ENCODE measurements around the gene FNIP1.

FNIP1 gene

GRCh38 chr5:131765261-131765660 lies 31.6 kb downstream of the FNIP1 start:
- Histone ChIP-seq H3K27me3 (ENCODE audit: insufficient read depth, low read length) (no peaks in the 10 kb centered on the region), H3K4me1 (ENCODE audit: insufficient read depth, low read length) (no peaks in the 10 kb centered on the region), H3K4me3 (ENCODE audit: low read length) (no peak overlapping the region), H3K27ac (ENCODE audit: low read length) (no peak overlapping the region), H3K36me3 (ENCODE audit: insufficient read depth, low read depth, low read length) (0 out of 2 replicates have a peak, but pooled peaks cover 4% of the 10 kb centered on the region), H3K9ac (ENCODE audit: low read depth, low read length) (no peak overlapping the region), H3K9me3 (ENCODE audit: insufficient read depth, low read depth, low read length) (no peaks in the 10 kb centered on the region)

- Histone ChIP-seq H3K36me3 (ENCODE audit: insufficient read depth, low read depth, low read length) (0 out of 2 replicates have a peak, but pooled peaks cover 4% of the 10 kb centered on the region), H3K27me3 (ENCODE audit: insufficient read depth, low read length) (no peaks in the 10 kb centered on the region), H3K27ac (ENCODE audit: low read length) (no peak overlapping the region), H3K9me3 (ENCODE audit: insufficient read depth, low read depth, low read length) (no peaks in the 10 kb centered on the region), H3K4me3 (ENCODE audit: low read length) (no peak overlapping the region), H3K4me1 (ENCODE audit: insufficient read depth, low read length) (no peaks in the 10 kb centered on the region), H3K9ac (ENCODE audit: low read depth, low read length) (no peak overlapping the region)
Observed at GRCh38 chr5:131763968-131764367, 32.8 kb downstream of the FNIP1 start.

- Histone ChIP-seq H3K9me3 (ENCODE audit: insufficient read depth, low read depth, low read length) (no peaks in the 10 kb centered on the region), H3K4me1 (ENCODE audit: insufficient read depth, low read length) (no peaks in the 10 kb centered on the region), H3K9ac (ENCODE audit: low read depth, low read length) (no peak overlapping the region)
Observed at GRCh38 chr5:131760793-131761192, 36.0 kb downstream of the FNIP1 start.

GRCh38 chr5:131759704-131760103 lies 37.1 kb downstream of the FNIP1 start:
- Histone ChIP-seq H3K4me3 (ENCODE audit: low read length) (no peak overlapping the region), H3K9ac (ENCODE audit: low read depth, low read length) (no peak overlapping the region), H3K36me3 (ENCODE audit: insufficient read depth, low read depth, low read length) (0 out of 2 replicates have a peak, but pooled peaks cover 1% of the 10 kb centered on the region), H3K27ac (ENCODE audit: low read length) (no peak overlapping the region), H3K9me3 (ENCODE audit: insufficient read depth, low read depth, low read length) (no peaks in the 10 kb centered on the region), H3K27me3 (ENCODE audit: insufficient read depth, low read length) (no peaks in the 10 kb centered on the region), H3K4me1 (ENCODE audit: insufficient read depth, low read length) (no peaks in the 10 kb centered on the region)

More at GRCh38 chr5:131760793-131761192, 36.0 kb downstream of the FNIP1 start:
- Histone ChIP-seq H3K27me3 (ENCODE audit: insufficient read depth, low read length) (no peaks in the 10 kb centered on the region), H3K36me3 (ENCODE audit: insufficient read depth, low read depth, low read length) (0 out of 2 replicates have a peak, but pooled peaks cover 4% of the 10 kb centered on the region), H3K27ac (ENCODE audit: low read length) (no peak overlapping the region), H3K4me3 (ENCODE audit: low read length) (no peak overlapping the region)

- no peak overlapping the region for H3K9ac ChIP-seq (ENCODE audit: low read depth, low read length)
- H3K4me3 ChIP-seq (ENCODE audit: low read length), result no peak overlapping the region
- no peak overlapping the region for H3K27ac ChIP-seq (ENCODE audit: low read length)
- no peaks in the 10 kb centered on the region for H3K27me3 ChIP-seq (ENCODE audit: insufficient read depth, low read length)
- H3K9me3 ChIP-seq (ENCODE audit: insufficient read depth, low read depth, low read length), result no peaks in the 10 kb centered on the region
- no peaks in the 10 kb centered on the region for H3K36me3 ChIP-seq (ENCODE audit: insufficient read depth, low read depth, low read length)
- H3K4me1 ChIP-seq (ENCODE audit: insufficient read depth, low read length), result no peaks in the 10 kb centered on the region
Observed at GRCh38 chr5:131758520-131758900, 38.3 kb downstream of the FNIP1 start.

GRCh38 chr5:131757830-131758519 lies 38.8 kb downstream of the FNIP1 start:
- Histone ChIP-seq H3K36me3 (ENCODE audit: insufficient read depth, low read depth, low read length) (no peaks in the 10 kb centered on the region), H3K9ac (ENCODE audit: low read depth, low read length) (no peak overlapping the region), H3K4me1 (ENCODE audit: insufficient read depth, low read length) (no peaks in the 10 kb centered on the region), H3K27me3 (ENCODE audit: insufficient read depth, low read length) (no peaks in the 10 kb centered on the region), H3K4me3 (ENCODE audit: low read length) (no peak overlapping the region), H3K27ac (ENCODE audit: low read length) (no peak overlapping the region), H3K9me3 (ENCODE audit: insufficient read depth, low read depth, low read length) (no peaks in the 10 kb centered on the region)

GRCh38 chr5:131756942-131757341 lies 39.9 kb downstream of the FNIP1 start:
- Histone ChIP-seq H3K4me1 (ENCODE audit: insufficient read depth, low read length) (no peaks in the 10 kb centered on the region), H3K9ac (ENCODE audit: low read depth, low read length) (no peak overlapping the region), H3K4me3 (ENCODE audit: low read length) (no peak overlapping the region)

GRCh38 chr5:131754363-131754762 lies 42.5 kb downstream of the FNIP1 start:
- Histone ChIP-seq H3K36me3 (ENCODE audit: insufficient read depth, low read depth, low read length) (no peaks in the 10 kb centered on the region), H3K4me1 (ENCODE audit: insufficient read depth, low read length) (no peaks in the 10 kb centered on the region), H3K4me3 (ENCODE audit: low read length) (no peak overlapping the region), H3K27me3 (ENCODE audit: insufficient read depth, low read length) (no peaks in the 10 kb centered on the region), H3K27ac (ENCODE audit: low read length) (no peak overlapping the region), H3K9ac (ENCODE audit: low read depth, low read length) (no peak overlapping the region), H3K9me3 (ENCODE audit: insufficient read depth, low read depth, low read length) (no peaks in the 10 kb centered on the region)

More at GRCh38 chr5:131756942-131757341, 39.9 kb downstream of the FNIP1 start:
- Histone ChIP-seq H3K9me3 (ENCODE audit: insufficient read depth, low read depth, low read length) (no peaks in the 10 kb centered on the region), H3K27me3 (ENCODE audit: insufficient read depth, low read length) (no peaks in the 10 kb centered on the region), H3K27ac (ENCODE audit: low read length) (no peak overlapping the region), H3K36me3 (ENCODE audit: insufficient read depth, low read depth, low read length) (no peaks in the 10 kb centered on the region)

- no peaks in the 10 kb centered on the region for H3K27me3 ChIP-seq (ENCODE audit: insufficient read depth, low read length)
- no peaks in the 10 kb centered on the region for H3K9me3 ChIP-seq (ENCODE audit: insufficient read depth, low read depth, low read length)
- H3K4me3 ChIP-seq (ENCODE audit: low read length), result no peak overlapping the region
Observed at GRCh38 chr5:131751506-131751905, 45.3 kb downstream of the FNIP1 start.

GRCh38 chr5:131749723-131750470 lies 46.9 kb downstream of the FNIP1 start:
- H3K9ac ChIP-seq (ENCODE audit: low read depth, low read length), result no peak overlapping the region
- no peaks in the 10 kb centered on the region for H3K27me3 ChIP-seq (ENCODE audit: insufficient read depth, low read length)
- H3K4me1 ChIP-seq (ENCODE audit: insufficient read depth, low read length), result no peaks in the 10 kb centered on the region
- H3K36me3 ChIP-seq (ENCODE audit: insufficient read depth, low read depth, low read length), result no peaks in the 10 kb centered on the region
- no peaks in the 10 kb centered on the region for H3K9me3 ChIP-seq (ENCODE audit: insufficient read depth, low read depth, low read length)
- H3K4me3 ChIP-seq (ENCODE audit: low read length), result no peak overlapping the region
- no peak overlapping the region for H3K27ac ChIP-seq (ENCODE audit: low read length)

More at GRCh38 chr5:131751506-131751905, 45.3 kb downstream of the FNIP1 start:
- H3K36me3 ChIP-seq (ENCODE audit: insufficient read depth, low read depth, low read length), result no peaks in the 10 kb centered on the region
- no peaks in the 10 kb centered on the region for H3K4me1 ChIP-seq (ENCODE audit: insufficient read depth, low read length)
- H3K9ac ChIP-seq (ENCODE audit: low read depth, low read length), result no peak overlapping the region
- no peak overlapping the region for H3K27ac ChIP-seq (ENCODE audit: low read length)

GRCh38 chr5:131749138-131749537 lies 47.7 kb downstream of the FNIP1 start:
- Histone ChIP-seq H3K36me3 (ENCODE audit: insufficient read depth, low read depth, low read length) (no peaks in the 10 kb centered on the region), H3K4me1 (ENCODE audit: insufficient read depth, low read length) (no peaks in the 10 kb centered on the region), H3K9me3 (ENCODE audit: insufficient read depth, low read depth, low read length) (no peaks in the 10 kb centered on the region), H3K9ac (ENCODE audit: low read depth, low read length) (no peak overlapping the region), H3K27ac (ENCODE audit: low read length) (no peak overlapping the region), H3K4me3 (ENCODE audit: low read length) (no peak overlapping the region), H3K27me3 (ENCODE audit: insufficient read depth, low read length) (no peaks in the 10 kb centered on the region)
